IMR-90 (cell line): ENCODE measurements around the gene CSNK1D. TPM values are rescaled to one million over a fixed set of nuclear protein-coding genes. Genes with fewer than 3 reads are reported as not detected.

Experiments used
- ATAC-seq: fragments of 200-7000 bp; cut with Tn5 transposase; 2 replicates; pipeline ENCODE4 v1.9.1; 2020; ENCODE audit warnings: low read depth, mild to moderate bottlenecking, moderate library complexity
- BruUV-seq: library from RNA; stranded (reverse); fragments of 400-500 nt; replicated peaks from 2 replicates; lab custom pipeline; 2021; lab: Mats Ljungman, UMichigan
- CTCF ChIA-PET: fragments of 300-600 bp; formaldehyde crosslinking; extraction: SDS; loops from one replicate; lab custom pipeline; 2021; ENCODE audit warnings: antibody characterized with exemption; lab: Yijun Ruan, JAX
- POLR2A ChIA-PET: fragments of 300-600 bp; sonication (Branson Sonifier 250); formaldehyde crosslinking; loops from one replicate; lab custom pipeline; 2022; ENCODE audit warnings: antibody characterized with exemption; ENCODE audit not compliant: unreplicated experiment; lab: Charles Lee
- DNase-seq: peaks from one replicate; pipeline ENCODE4 v3.0.0; 2013
- H2AFZ ChIP-seq: replicated peaks from 2 replicates; pipeline ENCODE3; 2013; ENCODE audit warnings: low read length, mild to moderate bottlenecking; ENCODE audit not compliant: poor library complexity
- H2AK5ac ChIP-seq: 2 replicates; pipeline ENCODE4 v1.6.1; 2013; ENCODE audit warnings: low read depth, low read length, inconsistent platforms
- H2AK9ac ChIP-seq: replicated peaks from 2 replicates; pipeline ENCODE3; 2013; ENCODE audit warnings: mild to moderate bottlenecking, low read depth, low read length, moderate library complexity; ENCODE audit not compliant: poor library complexity
- H2BK120ac ChIP-seq: 2 replicates; pipeline ENCODE4 v1.6.1; 2013; ENCODE audit warnings: low read depth, low read length, inconsistent platforms
- H2BK15ac ChIP-seq: 3 replicates; pipeline ENCODE4 v1.6.1; 2013; ENCODE audit warnings: low read depth, low read length, inconsistent platforms
- H2BK20ac ChIP-seq: 2 replicates; pipeline ENCODE4 v1.6.1; 2013; ENCODE audit warnings: low read depth, mild to moderate bottlenecking, inconsistent platforms, low read length, moderate library complexity
- H2BK5ac ChIP-seq: 2 replicates; pipeline ENCODE4 v1.6.1; 2013; ENCODE audit warnings: mild to moderate bottlenecking, low read depth, low read length, inconsistent platforms; ENCODE audit not compliant: poor library complexity, severe bottlenecking
- H3K14ac ChIP-seq: replicated peaks from 2 replicates; pipeline ENCODE4 v1.6.1; 2013; ENCODE audit warnings: low read depth, low read length, inconsistent platforms
- H3K18ac ChIP-seq: 2 replicates; pipeline ENCODE4 v1.6.1; 2013; ENCODE audit warnings: low read depth, low read length, control low read depth
- H3K23ac ChIP-seq: 2 replicates; pipeline ENCODE4 v1.6.1; 2013; ENCODE audit warnings: low read depth, low read length, inconsistent platforms
- H3K27ac ChIP-seq: 2 replicates; pipeline ENCODE4 v1.5.1; 2013; ENCODE audit warnings: mild to moderate bottlenecking, control low read depth, low read length; ENCODE audit not compliant: insufficient read depth
- H3K27me3 ChIP-seq: 2 replicates; pipeline ENCODE4 v1.6.1; 2013; ENCODE audit warnings: low read length; ENCODE audit not compliant: control insufficient read depth, insufficient read depth
- H3K36me3 ChIP-seq: 2 replicates; pipeline ENCODE4 v1.6.1; 2013; ENCODE audit warnings: low read length, mixed read lengths; ENCODE audit not compliant: control insufficient read depth, insufficient read depth
- H3K4ac ChIP-seq: 2 replicates; pipeline ENCODE4 v1.6.1; 2013; ENCODE audit warnings: low read depth, low read length, inconsistent platforms
- H3K4me1 ChIP-seq: 2 replicates; pipeline ENCODE4 v1.6.1; 2013; ENCODE audit warnings: low read length, mixed read lengths; ENCODE audit not compliant: control insufficient read depth, insufficient read depth
- H3K4me2 ChIP-seq: 2 replicates; pipeline ENCODE4 v1.6.1; 2013; ENCODE audit warnings: low read depth, mild to moderate bottlenecking, control low read depth, low read length, moderate library complexity
- H3K4me3 ChIP-seq: 2 replicates; pipeline ENCODE4 v1.5.1; 2013; ENCODE audit warnings: low read depth, mild to moderate bottlenecking, control low read depth, low read length, moderate library complexity; ENCODE audit not compliant: insufficient read depth
- H3K56ac ChIP-seq: 2 replicates; pipeline ENCODE4 v1.6.1; 2013; ENCODE audit warnings: low read length, inconsistent platforms; ENCODE audit not compliant: insufficient read depth; ENCODE audit errors: extremely low read depth
- H3K79me1 ChIP-seq, 2 experiments: 2 replicates each; pipeline ENCODE4 v1.6.1; 2013; ENCODE audit warnings: low read length in 2 of 2, inconsistent platforms in 1 of 2, low read depth in 1 of 2
- H3K9ac ChIP-seq: 2 replicates; pipeline ENCODE4 v1.6.1; 2013; ENCODE audit warnings: low read depth, low read length, control low read depth
- H3K9me1 ChIP-seq: 2 replicates; pipeline ENCODE4 v1.6.1; 2013; ENCODE audit warnings: low read length, inconsistent platforms; ENCODE audit not compliant: insufficient read depth
- H3K9me3 ChIP-seq: 2 replicates; pipeline ENCODE4 v1.6.1; 2013; ENCODE audit warnings: low read length; ENCODE audit not compliant: control insufficient read depth, insufficient read depth
- H4K20me1 ChIP-seq: 2 replicates; pipeline ENCODE4 v1.6.1; 2013; ENCODE audit warnings: low read length, inconsistent platforms; ENCODE audit not compliant: insufficient read depth
- H4K5ac ChIP-seq: 2 replicates; pipeline ENCODE4 v1.6.1; 2013; ENCODE audit warnings: mild to moderate bottlenecking, low read depth, low read length, control low read depth
- H4K8ac ChIP-seq, 2 experiments: 2 replicates each; pipeline ENCODE4 v1.6.1; 2013; ENCODE audit warnings: low read depth in 2 of 2, low read length in 2 of 2, control low read depth in 1 of 2, inconsistent platforms in 1 of 2
- H4K91ac ChIP-seq: 2 replicates; pipeline ENCODE4 v1.6.1; 2013; ENCODE audit warnings: low read depth, low read length, inconsistent platforms; ENCODE audit not compliant: insufficient read depth
- BHLHE40 ChIP-seq: fragments of 150-350 bp; IDR thresholded peaks from 2 replicates; pipeline ENCODE4 v1.6.1; 2016; ENCODE audit warnings: mild to moderate bottlenecking, low read depth, low read length
- CEBPB ChIP-seq: IDR thresholded peaks from 2 replicates; pipeline ENCODE4 v1.6.1; 2012; ENCODE audit warnings: low read depth, low read length, improper control_type of control experiment
- CHD1 ChIP-seq: IDR thresholded peaks from 2 replicates; pipeline ENCODE4 v1.6.1; 2012; ENCODE audit warnings: low read depth, low read length, improper control_type of control experiment
- FOS ChIP-seq: fragments of 150-350 bp; IDR thresholded peaks from 2 replicates; pipeline ENCODE4 v1.6.1; 2016; ENCODE audit warnings: low read depth, low read length
- MAFK ChIP-seq: IDR thresholded peaks from 2 replicates; pipeline ENCODE4 v1.6.1; 2012; ENCODE audit warnings: low read depth, low read length, improper control_type of control experiment
- MAZ ChIP-seq: IDR thresholded peaks from 2 replicates; pipeline ENCODE4 v1.6.1; 2012; ENCODE audit warnings: low read depth, mild to moderate bottlenecking, low read length, improper control_type of control experiment, moderate library complexity, borderline replicate concordance
- MXI1 ChIP-seq: IDR thresholded peaks from 2 replicates; pipeline ENCODE4 v1.6.1; 2012; ENCODE audit warnings: low read depth, mild to moderate bottlenecking, low read length, moderate library complexity, borderline replicate concordance
- NFE2L2 ChIP-seq: fragments of 150-350 bp; IDR thresholded peaks from 2 replicates; pipeline ENCODE4 v1.6.1; 2016; ENCODE audit warnings: low read depth, mild to moderate bottlenecking, low read length
- POLR2A ChIP-seq: IDR thresholded peaks from 2 replicates; pipeline ENCODE4 v1.6.1; 2012; ENCODE audit warnings: mild to moderate bottlenecking, low read depth, low read length
- RAD21 ChIP-seq: IDR thresholded peaks from 2 replicates; pipeline ENCODE4 v1.6.1; 2012; ENCODE audit warnings: low read length, improper control_type of control experiment
- RCOR1 ChIP-seq: IDR thresholded peaks from 2 replicates; pipeline ENCODE4 v1.6.1; 2012; ENCODE audit warnings: mild to moderate bottlenecking, low read length, improper control_type of control experiment; ENCODE audit not compliant: insufficient replicate concordance
- RFX5 ChIP-seq: IDR thresholded peaks from 2 replicates; pipeline ENCODE4 v1.8.0; 2012; ENCODE audit warnings: low read depth, mild to moderate bottlenecking, low read length, moderate library complexity
- SMC3 ChIP-seq: fragments of 150-350 bp; IDR thresholded peaks from 2 replicates; pipeline ENCODE4 v1.6.1; 2016; ENCODE audit warnings: low read depth, mild to moderate bottlenecking, antibody characterized with exemption, low read length, moderate library complexity
- WGBS, 2 experiments: methylation state at CpG; one replicate each; pipeline versions ENCODE4 v1.1.5 to v1.1.7; 2013; ENCODE audit warnings: missing lambda C conversion rate in 2 of 2; ENCODE audit not compliant: insufficient read length in 1 of 2; ENCODE audit errors: extremely low coverage in 2 of 2; 5-methylcytosine and 5-hydroxymethylcytosine counted together
- dilution Hi-C: fragments of 300-500 bp; cut with HindIII; formaldehyde crosslinking; loops from one replicate; pipeline ENCODE4 v1.14.3; 2018; ENCODE audit warnings: low sequenced_read_pairs; ENCODE audit not compliant: unreplicated experiment
- in situ Hi-C: fragments of 300-500 bp; cut with MboI; formaldehyde crosslinking; loops from 3 replicates; pipeline ENCODE4 v1.14.3; 2019; ENCODE audit warnings: low sequenced_read_pairs, inconsistent platforms, mixed read lengths
- intact Hi-C: fragments of 100-400 bp; cut with micrococcal nuclease; formaldehyde crosslinking; loops from 2 replicates; pipeline ENCODE4 v1.10.0; 2022
- polyA plus RNA-seq, 3 experiments: library from polyadenylated mRNA; depleted of rRNA; stranded (reverse); fragments of >200 nt; gene quantifications; 2 replicates each; pipeline ENCODE4 v1.2.3, GENCODE V29; 2012; ENCODE audit warnings: low replicate concordance in 1 of 3
- total RNA-seq: library from RNA; depleted of rRNA; stranded (reverse); fragments of >200 nt; gene quantifications from 2 replicates; pipeline ENCODE4 v1.2.3, GENCODE V29; 2012
- TF ChIP-seq, protein P1 (sequence below): fragments of 150-350 bp; IDR thresholded peaks from 2 replicates; pipeline ENCODE4 v1.6.1; 2017; ENCODE audit warnings: mild to moderate bottlenecking, antibody characterized with exemption, low read length, low read depth
- TF ChIP-seq, protein P2 (sequence below): fragments of 150-350 bp; IDR thresholded peaks from 2 replicates; pipeline ENCODE4 v1.6.1; 2016; ENCODE audit warnings: low read depth, mild to moderate bottlenecking, low read length, moderate library complexity, borderline replicate concordance
- TF ChIP-seq, protein P3 (sequence below): conservative IDR thresholded peaks from 2 replicates; pipeline ENCODE4 v1.5.1; 2012; ENCODE audit warnings: mild to moderate bottlenecking, low read depth, low read length, improper control_type of control experiment

Gene CSNK1D
- total and polyA plus RNA-seq, 2 of the 4 experiments (the other 2 are of a cell fraction) = 47.1 to 186 TPM

DNA sequence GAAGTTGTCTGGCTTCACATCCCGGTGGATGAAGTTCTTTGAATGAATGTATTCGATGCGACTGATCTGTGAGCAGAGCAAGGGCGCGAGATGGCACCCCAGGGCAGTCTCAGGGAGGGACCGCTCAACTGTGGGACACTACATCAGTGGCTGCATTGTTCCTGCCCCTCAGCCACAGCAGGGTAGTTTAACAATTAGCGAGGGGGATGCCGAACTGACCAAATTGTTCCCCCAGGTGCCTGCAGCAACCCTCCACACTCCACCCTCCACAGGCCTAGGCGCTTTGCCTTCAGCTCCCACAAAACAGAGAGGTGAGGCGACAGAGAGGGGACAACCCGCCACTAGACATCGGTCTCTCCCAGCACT, 20.3 kb downstream of the CSNK1D start:
- no peak overlapping the region for H4K91ac ChIP-seq
- H4K20me1 ChIP-seq = peaks cover 82% of the 10 kb centered on the region
- H3K14ac ChIP-seq = no peak overlapping the region
- ChIA-PET POLR2A (no interaction called here), CTCF (no interaction called here)
- no peak overlapping the region for H3K56ac ChIP-seq
- DNase-seq (no peak), ATAC-seq (no peak)
- no peak overlapping the region for H3K23ac ChIP-seq
- H2BK120ac ChIP-seq = no peak overlapping the region
- H2AK5ac ChIP-seq = no peak overlapping the region
- in situ Hi-C loops (no loop called here), intact Hi-C loops (no loop called here), dilution Hi-C loops (no loop called here)
- no peak overlapping the region for H2BK15ac ChIP-seq
- H2AFZ ChIP-seq = no peak overlapping the region
- TF ChIP-seq RFX5 (no peak), MXI1 (no peak), RAD21 (no peak), FOS (no peak), CHD1 (no peak), MAZ (no peak), POLR2A (no peak), NFE2L2 (no peak), MAFK (no peak), CEBPB (no peak), RCOR1 (no peak), SMC3 (no peak), BHLHE40 (no peak)
- TF ChIP-seq, protein P1, sequence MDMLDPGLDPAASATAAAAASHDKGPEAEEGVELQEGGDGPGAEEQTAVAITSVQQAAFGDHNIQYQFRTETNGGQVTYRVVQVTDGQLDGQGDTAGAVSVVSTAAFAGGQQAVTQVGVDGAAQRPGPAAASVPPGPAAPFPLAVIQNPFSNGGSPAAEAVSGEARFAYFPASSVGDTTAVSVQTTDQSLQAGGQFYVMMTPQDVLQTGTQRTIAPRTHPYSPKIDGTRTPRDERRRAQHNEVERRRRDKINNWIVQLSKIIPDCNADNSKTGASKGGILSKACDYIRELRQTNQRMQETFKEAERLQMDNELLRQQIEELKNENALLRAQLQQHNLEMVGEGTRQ = no peak
- TF ChIP-seq, protein P2, sequence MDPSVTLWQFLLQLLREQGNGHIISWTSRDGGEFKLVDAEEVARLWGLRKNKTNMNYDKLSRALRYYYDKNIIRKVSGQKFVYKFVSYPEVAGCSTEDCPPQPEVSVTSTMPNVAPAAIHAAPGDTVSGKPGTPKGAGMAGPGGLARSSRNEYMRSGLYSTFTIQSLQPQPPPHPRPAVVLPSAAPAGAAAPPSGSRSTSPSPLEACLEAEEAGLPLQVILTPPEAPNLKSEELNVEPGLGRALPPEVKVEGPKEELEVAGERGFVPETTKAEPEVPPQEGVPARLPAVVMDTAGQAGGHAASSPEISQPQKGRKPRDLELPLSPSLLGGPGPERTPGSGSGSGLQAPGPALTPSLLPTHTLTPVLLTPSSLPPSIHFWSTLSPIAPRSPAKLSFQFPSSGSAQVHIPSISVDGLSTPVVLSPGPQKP = no peak
- TF ChIP-seq, protein P3, sequence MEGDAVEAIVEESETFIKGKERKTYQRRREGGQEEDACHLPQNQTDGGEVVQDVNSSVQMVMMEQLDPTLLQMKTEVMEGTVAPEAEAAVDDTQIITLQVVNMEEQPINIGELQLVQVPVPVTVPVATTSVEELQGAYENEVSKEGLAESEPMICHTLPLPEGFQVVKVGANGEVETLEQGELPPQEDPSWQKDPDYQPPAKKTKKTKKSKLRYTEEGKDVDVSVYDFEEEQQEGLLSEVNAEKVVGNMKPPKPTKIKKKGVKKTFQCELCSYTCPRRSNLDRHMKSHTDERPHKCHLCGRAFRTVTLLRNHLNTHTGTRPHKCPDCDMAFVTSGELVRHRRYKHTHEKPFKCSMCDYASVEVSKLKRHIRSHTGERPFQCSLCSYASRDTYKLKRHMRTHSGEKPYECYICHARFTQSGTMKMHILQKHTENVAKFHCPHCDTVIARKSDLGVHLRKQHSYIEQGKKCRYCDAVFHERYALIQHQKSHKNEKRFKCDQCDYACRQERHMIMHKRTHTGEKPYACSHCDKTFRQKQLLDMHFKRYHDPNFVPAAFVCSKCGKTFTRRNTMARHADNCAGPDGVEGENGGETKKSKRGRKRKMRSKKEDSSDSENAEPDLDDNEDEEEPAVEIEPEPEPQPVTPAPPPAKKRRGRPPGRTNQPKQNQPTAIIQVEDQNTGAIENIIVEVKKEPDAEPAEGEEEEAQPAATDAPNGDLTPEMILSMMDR = no peak
- H3K36me3 ChIP-seq = peaks cover 77% of the 10 kb centered on the region
- H3K4me2 ChIP-seq = no peak overlapping the region
- H3K18ac ChIP-seq = no peak overlapping the region
- no peaks in the 10 kb centered on the region for H3K27me3 ChIP-seq
- H2BK5ac ChIP-seq = no peak overlapping the region
- H4K8ac ChIP-seq = no peak overlapping the region
- H3K79me1 ChIP-seq = peaks cover 34 to 77% of the 10 kb centered on the region in 2 experiments
- H3K9me1 ChIP-seq = no peaks in the 10 kb centered on the region
- 100% methylated on average over 5 of the region's 12 CpGs; no CpG with 5 or more reads in 1 of the 2 experiments for WGBS, 2 experiments
- H3K27ac ChIP-seq = no peak overlapping the region
- no peak overlapping the region for H3K4me3 ChIP-seq
- no peak overlapping the region for H2BK20ac ChIP-seq
- H3K9me3 ChIP-seq = no peaks in the 10 kb centered on the region
- H3K4ac ChIP-seq = no peak overlapping the region
- H3K9ac ChIP-seq = no peak overlapping the region
- BruUV-seq = no TSS peak
- H4K5ac ChIP-seq = no peak overlapping the region
- no peak overlapping the region for H2AK9ac ChIP-seq
- H3K4me1 ChIP-seq = no peaks in the 10 kb centered on the region
